Ovary (tissue), 9 donors: ENCODE results near the gene LENG9. TPM values are rescaled to one million over a fixed set of nuclear protein-coding genes. Genes with fewer than 3 reads are reported as not detected.

Experiments
- DNase-seq, 5 donors: peaks; one replicate each; pipeline ENCODE4 v3.0.0-alpha.2; 2019 to 2020
- H3K27ac ChIP-seq, 2 donors: fragments of 200-600 bp; one replicate each; pipeline versions ENCODE4 v1.5.1 to v1.8.0; 2019 to 2022
- H3K27me3 ChIP-seq: fragments of 200-600 bp; one replicate; pipeline ENCODE4 v1.8.0; 2022
- H3K36me3 ChIP-seq: fragments of 200-600 bp; sonication (generic); one replicate; pipeline ENCODE4 v1.5.1; 2019
- H3K4me1 ChIP-seq: one replicate; pipeline ENCODE4 v1.8.1; 2013; ENCODE audit warnings: mild to moderate bottlenecking, moderate library complexity; ENCODE audit not compliant: insufficient read depth
- H3K4me3 ChIP-seq: fragments of 200-600 bp; sonication (generic); one replicate; pipeline ENCODE4 v1.5.1; 2017
- H3K9me3 ChIP-seq, 2 donors: fragments of 200-600 bp in 1 of 2; sonication (generic) in 1 of 2; one replicate each; pipeline versions ENCODE4 v1.5.1 to v1.8.1; 2013 to 2019; ENCODE audit warnings: mild to moderate bottlenecking in 1 of 2, moderate library complexity in 1 of 2
- EP300 ChIP-seq: sonication (generic); formaldehyde crosslinking; IDR thresholded peaks from one replicate; pipeline ENCODE4 v1.6.1; 2017; ENCODE audit warnings: antibody characterized with exemption
- POLR2A ChIP-seq: fragments of 450-650 bp; IDR thresholded peaks from one replicate; pipeline ENCODE4 v1.6.1; 2017; ENCODE audit warnings: antibody characterized with exemption, mild to moderate bottlenecking, moderate library complexity
- WGBS, 3 donors: extraction: QIAGEN DNeasy Blood & Tissue Kit in 1 of 3; methylation state at CpG; one replicate each; pipeline versions ENCODE4 v1.1.5 to v1.1.7; 2013 to 2017; 5-methylcytosine and 5-hydroxymethylcytosine counted together
- intact Hi-C, 4 donors: fragments of 100-400 bp; cut with DNase I; formaldehyde crosslinking; loops; one replicate each; pipeline versions ENCODE4 v1.11.0 to v1.15.1; 2022 to 2023
- polyA plus RNA-seq, 2 donors: library from polyadenylated mRNA; stranded (reverse); fragments of 200-250 nt in 1 of 2; fragments of 350-450 nt in 1 of 2; fragmentation: Illumina TruSeq in 1 of 2; extraction: RNeasy Lipid Tissue Mini Kit (QIAGEN cat#74804) in 1 of 2; gene quantifications; one replicate each; pipeline ENCODE4 v1.2.3, GENCODE V29; 2013 to 2014
- total RNA-seq, 7 donors: library from RNA; depleted of rRNA in 2 of 7; stranded (reverse); fragments of >200 nt in 2 of 7; fragmentation: NEBNext Ultra II Directional in 3 of 7; extraction: Animal tissue kit (Norgen Biotek cat#: 25700) in 3 of 7; gene quantifications; one replicate each; pipeline versions ENCODE4 v1.1.0 to v1.2.4, GENCODE V29; 2016 to 2023
- TF ChIP-seq, protein P1 (sequence below), 3 donors: fragments of 450-650 bp in 2 of 3; fragments of 200-600 bp in 1 of 3; IDR thresholded peaks; one replicate each; pipeline versions ENCODE4 v1.5.1 to v1.8.0; 2016 to 2022; ENCODE audit warnings: antibody characterized with exemption in 3 of 3, mild to moderate bottlenecking in 1 of 3
- donor health status: DM: no; HTN: no; CAD: no; lungs with moderate emphysema.
- donor health status: DM: no; HTN: no; CAD: no.
- donor health status: Bipolar disorder and iron deficiency.
- donor health status: DM: yes; HTN: yes; CAD: no.
- donor health status: DM: no; HTN: no; CAD: no.
- donor health status: DM: yes; HTN: yes; CAD: no.

Gene LENG9
- total and polyA plus RNA-seq, 9 donors: 0.70 to 8.3 (median 4.1) TPM

DNA sequence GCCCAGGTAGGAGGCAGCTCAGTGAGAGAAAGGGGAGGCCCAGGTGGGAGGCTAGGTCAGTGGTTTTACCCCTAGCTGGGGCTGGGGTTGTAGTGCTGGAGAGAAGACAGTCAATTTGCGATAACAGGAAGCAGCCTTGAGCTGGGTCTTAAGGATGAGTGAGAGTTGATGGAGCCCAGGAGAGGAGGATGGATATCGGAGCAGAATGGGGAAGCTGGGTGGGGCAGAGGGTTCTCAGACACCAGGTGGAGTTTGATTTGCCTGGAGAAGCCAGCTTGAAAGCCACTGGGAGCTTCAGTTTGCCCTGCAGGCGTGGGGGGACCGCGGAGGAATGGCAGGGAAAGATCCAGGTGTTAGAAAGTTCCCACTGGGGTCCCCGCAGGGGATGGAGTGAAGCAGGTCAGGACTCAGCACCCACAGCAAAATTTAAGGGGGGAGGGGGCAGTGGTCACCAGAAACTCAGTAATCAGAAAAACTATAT, 10.4 kb upstream of the LENG9 start:
- Histone ChIP-seq H3K9me3 (no peaks in the 10 kb centered on the region), H3K4me3 (no peak overlapping the region), H3K27ac (no peak overlapping the region), H3K4me1 (peaks cover 3% of the 10 kb centered on the region), H3K36me3 (no peaks in the 10 kb centered on the region), H3K27me3 (no peaks in the 10 kb centered on the region)
- DNase-seq: no peak
- TF ChIP-seq POLR2A: no peak
- TF ChIP-seq, protein P1, sequence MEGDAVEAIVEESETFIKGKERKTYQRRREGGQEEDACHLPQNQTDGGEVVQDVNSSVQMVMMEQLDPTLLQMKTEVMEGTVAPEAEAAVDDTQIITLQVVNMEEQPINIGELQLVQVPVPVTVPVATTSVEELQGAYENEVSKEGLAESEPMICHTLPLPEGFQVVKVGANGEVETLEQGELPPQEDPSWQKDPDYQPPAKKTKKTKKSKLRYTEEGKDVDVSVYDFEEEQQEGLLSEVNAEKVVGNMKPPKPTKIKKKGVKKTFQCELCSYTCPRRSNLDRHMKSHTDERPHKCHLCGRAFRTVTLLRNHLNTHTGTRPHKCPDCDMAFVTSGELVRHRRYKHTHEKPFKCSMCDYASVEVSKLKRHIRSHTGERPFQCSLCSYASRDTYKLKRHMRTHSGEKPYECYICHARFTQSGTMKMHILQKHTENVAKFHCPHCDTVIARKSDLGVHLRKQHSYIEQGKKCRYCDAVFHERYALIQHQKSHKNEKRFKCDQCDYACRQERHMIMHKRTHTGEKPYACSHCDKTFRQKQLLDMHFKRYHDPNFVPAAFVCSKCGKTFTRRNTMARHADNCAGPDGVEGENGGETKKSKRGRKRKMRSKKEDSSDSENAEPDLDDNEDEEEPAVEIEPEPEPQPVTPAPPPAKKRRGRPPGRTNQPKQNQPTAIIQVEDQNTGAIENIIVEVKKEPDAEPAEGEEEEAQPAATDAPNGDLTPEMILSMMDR (IDR thresholded peaks at IDR 0.05): no peak
- TF ChIP-seq EP300: no peak
- WGBS, 3 donors: 60 to 65% (median 60%) methylated on average over 6 of the region's 6 CpGs
- intact Hi-C loops: loop anchor here in 1 of 4 donors (10.0 kb wide), 1 partner anchor 941 kb away; no protein-coding TSS in a partner anchor

DNA sequence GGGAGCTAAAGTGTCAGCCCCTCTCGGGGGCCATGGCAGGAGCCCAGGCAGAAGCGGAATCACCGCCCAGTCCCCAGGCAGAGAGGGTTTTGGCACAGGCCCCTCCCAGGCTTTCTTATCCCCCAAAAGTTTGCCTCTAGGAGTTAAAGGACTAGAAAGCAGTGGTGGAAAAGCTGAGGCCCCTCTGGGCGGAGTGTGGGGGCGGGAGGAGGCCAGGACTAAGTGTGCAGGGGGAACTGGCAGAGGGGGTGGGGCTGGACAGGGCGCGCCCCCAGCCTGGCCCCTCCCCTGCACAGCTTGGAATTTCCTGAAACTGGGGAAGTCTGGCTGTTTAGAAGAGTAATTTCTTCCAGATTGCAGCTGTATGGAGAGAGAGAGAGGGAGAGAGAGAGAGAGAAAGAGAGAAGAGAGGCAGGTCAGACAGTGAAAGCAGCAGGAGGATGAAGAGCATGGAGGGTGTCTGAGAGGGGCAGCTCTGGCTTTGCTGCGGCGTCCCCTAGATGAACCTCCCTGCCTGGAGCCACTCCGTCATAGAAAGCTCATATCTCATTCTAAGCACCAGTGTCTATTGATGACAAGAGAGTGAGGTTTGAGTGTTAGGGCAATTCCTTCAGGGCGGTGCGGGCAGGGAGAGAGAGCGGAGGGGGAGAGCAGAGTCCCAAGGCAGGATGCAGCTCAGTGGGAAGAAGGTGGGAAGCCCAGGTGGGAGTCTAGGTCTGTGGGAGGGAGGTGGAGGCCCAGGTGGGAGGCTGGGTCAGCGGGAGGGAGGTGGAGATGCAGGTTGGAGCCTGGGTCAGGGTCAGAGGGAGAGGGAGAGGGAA, 9.7 kb upstream of the LENG9 start, which contains the start of gene CDC42EP5:
Gene CDC42EP5, minus strand, starts transcription at position 226 of the 821 bp plus-strand sequence. CDS start 7,749 bp downstream, outside the sequence.
- no peaks in the 10 kb centered on the region for H3K27me3 ChIP-seq
- WGBS, 3 donors: 4 to 5% (median 4%) methylated on average over 13 to 14 of the region's 14 CpGs

DNA sequence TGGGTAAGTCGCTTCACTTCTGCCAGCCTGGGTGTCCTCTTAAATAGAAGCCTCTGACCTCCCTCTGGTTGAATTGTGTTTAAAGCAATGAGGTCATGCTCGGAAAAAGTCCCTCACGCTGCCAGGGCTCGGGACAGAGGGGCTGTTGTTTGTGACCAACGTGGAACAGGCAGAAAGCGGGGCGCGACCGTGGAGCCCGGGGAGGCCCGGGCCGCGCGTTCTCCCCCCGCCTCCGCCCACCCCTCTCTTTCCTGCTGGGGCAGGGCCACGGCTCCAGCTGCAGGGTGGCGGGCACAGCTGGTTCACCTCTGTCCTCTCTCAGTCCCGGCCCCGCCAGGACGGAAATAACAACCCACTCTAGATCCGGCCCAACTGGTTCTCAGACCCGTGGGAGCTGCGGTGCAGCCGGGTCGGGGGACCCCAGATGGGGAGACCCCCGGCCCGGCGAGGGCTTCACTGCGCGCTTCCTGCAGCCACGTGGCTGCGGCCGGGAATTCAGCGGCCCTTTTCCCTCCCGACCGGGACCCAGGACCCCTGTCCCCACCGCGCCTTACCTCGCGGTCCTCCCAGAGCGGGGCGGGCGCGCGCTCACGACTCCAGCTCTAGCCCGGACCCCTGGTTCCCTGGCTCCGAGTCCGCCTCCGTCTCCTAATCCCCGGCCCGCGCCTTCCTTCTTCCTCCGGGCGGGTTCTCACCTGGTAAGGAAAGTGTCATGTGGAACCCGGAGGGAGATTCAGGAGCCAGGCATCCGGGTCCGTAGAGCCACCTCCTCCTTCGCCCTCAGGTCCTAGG, 7.6 kb upstream of the LENG9 start:
- Histone ChIP-seq H3K27ac (peak overlapping the region; percentile 46 to 79), H3K4me3 (peak overlapping the region; percentile 32), H3K27me3 (no peaks in the 10 kb centered on the region), H3K4me1 (peaks cover 3% of the 10 kb centered on the region), H3K9me3 (no peaks in the 10 kb centered on the region), H3K36me3 (no peaks in the 10 kb centered on the region)
- intact Hi-C loops: loop anchor here in 1 of 4 donors (10.0 kb wide), 1 partner anchor 944 kb away; no protein-coding TSS in a partner anchor
- peak in 3 of 5 donors; percentile 33 to 57 (median 41) for DNase-seq
- WGBS, 3 donors: 4 to 6% (median 4%) methylated on average over 58 to 60 of the region's 60 CpGs
- TF ChIP-seq EP300 (no peak), POLR2A (no peak)
- TF ChIP-seq, protein P1 (IDR thresholded peaks at IDR 0.05): no peak

More for the DNA sequence above, 9.7 kb upstream of the LENG9 start, which contains the start of gene CDC42EP5:
- peak; percentile 61 to 80 (median 77) for DNase-seq
- intact Hi-C loops: loop anchor here in 1 of 4 donors (10.0 kb wide), 1 partner anchor 942 kb away; no protein-coding TSS in a partner anchor
- peak within 1 kb of the TSS in 1 of 2 donors; percentile 38 for H3K27ac ChIP-seq
- no peaks in the 10 kb centered on the region for H3K9me3 ChIP-seq
- H3K4me1 ChIP-seq: peaks cover 3% of the 10 kb centered on the region
- peak within 1 kb of the TSS; percentile 43 for H3K4me3 ChIP-seq
- H3K36me3 ChIP-seq: no peaks in the 10 kb centered on the region
- no peak for TF ChIP-seq EP300
- peak; percentile 55 for TF ChIP-seq POLR2A

DNA sequence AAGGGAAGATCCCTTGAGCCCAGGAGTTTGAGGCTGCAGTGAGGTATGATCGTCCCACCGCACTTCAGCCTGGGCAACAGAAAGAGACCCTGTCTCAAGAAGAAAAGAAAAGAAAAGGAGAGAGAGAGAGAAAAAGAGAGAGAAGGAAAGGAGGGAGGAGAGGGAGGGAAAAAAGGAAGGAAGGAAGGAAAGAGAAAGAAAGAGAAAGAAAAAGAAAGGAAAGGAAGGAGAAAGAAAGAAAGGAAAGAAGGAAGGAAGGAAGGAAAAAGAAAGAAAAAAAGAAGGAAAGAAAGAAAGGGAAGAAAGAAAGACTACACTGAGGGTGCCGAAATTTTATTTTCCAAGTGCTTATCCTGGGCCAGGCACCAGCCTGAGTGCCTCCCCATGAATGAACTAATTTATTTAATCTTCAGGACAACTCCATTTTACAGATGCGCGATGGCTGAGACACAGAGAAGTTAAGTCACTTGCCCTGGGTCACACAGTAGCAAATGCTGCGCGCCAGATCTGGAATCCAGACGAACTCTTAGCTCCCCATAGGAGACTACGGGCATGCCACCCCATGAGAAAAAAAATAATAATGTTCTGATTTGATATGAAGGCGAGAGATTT, 6.8 kb upstream of the LENG9 start:
- DNase-seq: no peak
- WGBS, 3 donors: 81 to 90% (median 85%) methylated on average over 10 of the region's 10 CpGs
- intact Hi-C loops: loop anchor here in 1 of 4 donors (10.0 kb wide), 1 partner anchor 944 kb away; no protein-coding TSS in a partner anchor
- no peaks in the 10 kb centered on the region for H3K27me3 ChIP-seq
- peak overlapping the region in 1 of 2 donors; percentile 79 for H3K27ac ChIP-seq
- TF ChIP-seq POLR2A: no peak
- TF ChIP-seq, protein P1 (IDR thresholded peaks at IDR 0.05): no peak
- no peak for TF ChIP-seq EP300
- no peak overlapping the region for H3K4me3 ChIP-seq
- H3K9me3 ChIP-seq: no peaks in the 10 kb centered on the region
- H3K4me1 ChIP-seq: peaks cover 3% of the 10 kb centered on the region
- H3K36me3 ChIP-seq: no peaks in the 10 kb centered on the region
